K562 (cell line): Measurements from ENCODE around the gene SRCIN1.

Source experiments
- ATF4 ChIP-seq: fragments of 450-650 bp; formaldehyde crosslinking; IDR thresholded peaks from 2 replicates; pipeline ENCODE4 v1.4.0; 2022; ENCODE audit warnings: mild to moderate bottlenecking, moderate library complexity
- CTCF ChIP-seq, 3 experiments: IDR thresholded peaks in 2 of 3; conservative IDR thresholded peaks in 1 of 3; 2 replicates each; pipeline ENCODE4 v1.5.1; 2011 to 2012; ENCODE audit warnings: low read length in 3 of 3, mild to moderate bottlenecking in 3 of 3, control low read depth in 2 of 3, improper control_type of control experiment in 1 of 3, inconsistent platforms in 1 of 3, low read depth in 1 of 3, mixed read lengths in 1 of 3, moderate library complexity in 1 of 3; ENCODE audit not compliant: insufficient read depth in 2 of 3
- FOXJ3 ChIP-seq: sonication (generic); formaldehyde crosslinking; IDR thresholded peaks from 2 replicates; pipeline ENCODE4 v1.4.0; 2020; ENCODE audit warnings: mild to moderate bottlenecking, missing genetic modification reagents
- GATA2 ChIP-seq: sonication (generic); formaldehyde crosslinking; IDR thresholded peaks from 2 replicates; pipeline ENCODE4 v1.4.0; 2020; ENCODE audit warnings: mild to moderate bottlenecking, missing genetic modification reagents
- HMG20A ChIP-seq: fragments of 450-650 bp; formaldehyde crosslinking; conservative IDR thresholded peaks from 2 replicates; pipeline ENCODE4 v1.4.0; 2020; ENCODE audit warnings: mild to moderate bottlenecking, mixed read lengths
- MAFF ChIP-seq: IDR thresholded peaks from 2 replicates; pipeline ENCODE4 v1.6.1; 2012; ENCODE audit warnings: low read length, improper control_type of control experiment
- NRF1 ChIP-seq, 2 experiments: fragments of 450-650 bp; IDR thresholded peaks in 1 of 2; conservative IDR thresholded peaks in 1 of 2; 2 replicates each; pipeline ENCODE4 v1.6.1; 2014; ENCODE audit warnings: mild to moderate bottlenecking in 2 of 2
- SP1 ChIP-seq: sonication (generic); formaldehyde crosslinking; IDR thresholded peaks from 2 replicates; pipeline ENCODE4 v1.8.1; 2022; ENCODE audit warnings: mild to moderate bottlenecking, missing genetic modification reagents
- TAF15 ChIP-seq: fragments of 200-400 bp; formaldehyde crosslinking; IDR thresholded peaks from 2 replicates; pipeline ENCODE4 v1.6.1; 2017; ENCODE audit warnings: mild to moderate bottlenecking, low read depth, low read length, moderate library complexity
- ZNF184 ChIP-seq: sonication (generic); formaldehyde crosslinking; IDR thresholded peaks from 2 replicates; pipeline ENCODE4 v1.5.0; 2020; ENCODE audit warnings: missing genetic modification reagents

GRCh38 chr17:38556239-38556638, 49.5 kb downstream of the SRCIN1 start:
- TF ChIP-seq FOXJ3 (no peak), MAFF (no peak), ZNF184 (no peak), TAF15 (no peak), CTCF (IDR thresholded peaks at IDR 0.05 in 2 of 3, conservative IDR thresholded peaks at IDR 0.05 in 1 of 3; ENCODE audit: insufficient read depth in 2 of 3, low read depth in 1 of 3, low read length in 3 of 3) (no peak), SP1 (CRISPR knock-in tag) (no peak), GATA2 (no peak), NRF1 (conservative IDR thresholded peaks at IDR 0.05 in 1 of 2, IDR thresholded peaks at IDR 0.05 in 1 of 2) (no peak), HMG20A (no peak), ATF4 (no peak)
